GM12875 (cell line): ENCODE data around the gene NLRP11.
"Not testable (repeated sequence)": the region's sequence is repeated elsewhere in the genome, so short reads cannot be mapped to it uniquely, and the experiment has no call there.

Experiments used
- H3K4me3 ChIP-seq: one replicate; pipeline ENCODE4 v1.5.1; 2011; ENCODE audit warnings: low read depth, low read length, control low read depth
- TF ChIP-seq, protein P1 (sequence below): IDR thresholded peaks from 2 replicates; pipeline ENCODE4 v1.5.1; 2011; ENCODE audit warnings: low read depth, mild to moderate bottlenecking, control low read depth, inconsistent platforms, low read length, moderate library complexity, borderline replicate concordance; ENCODE audit not compliant: insufficient read depth

Gene NLRP11

DNA sequence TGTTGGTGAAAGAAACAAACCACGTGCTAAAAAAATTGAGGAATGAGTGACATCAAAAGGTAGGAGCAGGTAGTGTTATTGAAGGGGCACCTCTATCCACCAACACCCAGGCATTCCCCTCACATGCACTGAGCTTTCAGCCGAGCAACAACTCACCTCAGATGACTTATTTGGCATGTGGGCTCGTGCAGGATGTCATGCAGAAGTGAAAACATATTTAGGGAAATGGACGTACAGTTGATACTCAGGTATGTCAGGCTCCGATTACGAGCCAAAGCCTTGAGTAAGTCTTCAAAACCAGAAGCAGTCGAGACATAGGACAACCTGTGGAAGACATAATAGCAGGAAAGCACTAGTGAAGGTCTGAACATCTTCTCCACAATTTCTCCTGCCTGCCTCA is 30.4 kb downstream of the NLRP11 start:
- no peak overlapping the region for H3K4me3 ChIP-seq
- TF ChIP-seq, protein P1, sequence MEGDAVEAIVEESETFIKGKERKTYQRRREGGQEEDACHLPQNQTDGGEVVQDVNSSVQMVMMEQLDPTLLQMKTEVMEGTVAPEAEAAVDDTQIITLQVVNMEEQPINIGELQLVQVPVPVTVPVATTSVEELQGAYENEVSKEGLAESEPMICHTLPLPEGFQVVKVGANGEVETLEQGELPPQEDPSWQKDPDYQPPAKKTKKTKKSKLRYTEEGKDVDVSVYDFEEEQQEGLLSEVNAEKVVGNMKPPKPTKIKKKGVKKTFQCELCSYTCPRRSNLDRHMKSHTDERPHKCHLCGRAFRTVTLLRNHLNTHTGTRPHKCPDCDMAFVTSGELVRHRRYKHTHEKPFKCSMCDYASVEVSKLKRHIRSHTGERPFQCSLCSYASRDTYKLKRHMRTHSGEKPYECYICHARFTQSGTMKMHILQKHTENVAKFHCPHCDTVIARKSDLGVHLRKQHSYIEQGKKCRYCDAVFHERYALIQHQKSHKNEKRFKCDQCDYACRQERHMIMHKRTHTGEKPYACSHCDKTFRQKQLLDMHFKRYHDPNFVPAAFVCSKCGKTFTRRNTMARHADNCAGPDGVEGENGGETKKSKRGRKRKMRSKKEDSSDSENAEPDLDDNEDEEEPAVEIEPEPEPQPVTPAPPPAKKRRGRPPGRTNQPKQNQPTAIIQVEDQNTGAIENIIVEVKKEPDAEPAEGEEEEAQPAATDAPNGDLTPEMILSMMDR: no peak

DNA sequence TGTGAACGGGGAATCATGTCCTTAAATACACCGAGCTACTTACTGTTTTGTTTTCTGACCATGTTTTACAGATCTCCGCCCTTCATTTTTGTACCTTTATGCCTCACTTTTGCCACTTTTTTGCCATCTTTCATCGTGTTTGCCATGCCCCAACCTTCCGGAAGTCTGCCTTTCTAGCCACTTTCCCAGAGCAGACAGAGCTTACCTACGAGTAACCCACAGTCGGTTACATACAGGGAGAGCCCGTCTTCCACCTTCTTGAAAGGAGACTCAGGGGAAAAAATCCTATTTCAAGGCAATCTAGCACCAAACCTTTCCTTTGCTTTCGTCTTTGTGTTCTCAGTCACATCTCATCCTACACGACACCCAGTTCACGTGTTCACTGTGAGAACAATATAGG is 36.8 kb downstream of the NLRP11 start:
- H3K4me3 ChIP-seq: no peak overlapping the region
- TF ChIP-seq, protein P1: no peak

DNA sequence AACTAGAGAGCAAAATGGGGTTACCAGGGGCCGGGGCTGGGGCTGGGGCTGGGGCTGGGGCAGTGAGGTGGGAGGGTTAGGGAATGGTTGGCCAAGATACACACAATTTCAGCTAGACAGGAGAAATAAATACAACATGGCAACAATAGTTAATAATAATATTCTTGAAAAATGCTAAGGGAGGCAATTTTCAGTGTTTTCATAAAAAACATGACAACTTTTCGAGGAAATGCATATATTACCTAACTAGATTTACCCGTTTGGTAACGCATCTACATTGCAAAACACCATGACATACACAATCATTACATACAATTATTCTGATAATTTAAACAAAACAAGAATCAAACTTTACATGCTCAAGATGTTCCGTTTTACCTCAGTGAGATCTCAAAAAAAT is 50.7 kb downstream of the NLRP11 start:
- TF ChIP-seq, protein P1: no peak
- no peak overlapping the region for H3K4me3 ChIP-seq

DNA sequence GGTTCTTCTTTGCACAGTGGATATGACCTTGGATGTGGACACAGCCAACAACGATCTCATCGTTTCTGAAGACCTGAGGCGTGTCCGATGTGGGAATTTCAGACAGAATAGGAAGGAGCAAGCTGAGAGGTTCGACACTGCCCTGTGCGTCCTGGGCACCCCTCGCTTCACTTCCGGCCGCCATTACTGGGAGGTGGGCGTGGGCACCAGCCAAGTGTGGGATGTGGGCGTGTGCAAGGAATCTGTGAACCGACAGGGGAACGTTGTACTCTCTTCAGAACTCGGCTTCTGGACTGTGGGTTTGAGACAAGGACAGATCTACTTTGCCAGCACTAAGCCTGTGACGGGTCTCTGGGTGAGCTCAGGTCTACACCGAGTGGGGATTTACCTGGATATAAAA is 53.5 kb downstream of the NLRP11 start:
- TF ChIP-seq, protein P1: no peak
- H3K4me3 ChIP-seq: no peak overlapping the region

DNA sequence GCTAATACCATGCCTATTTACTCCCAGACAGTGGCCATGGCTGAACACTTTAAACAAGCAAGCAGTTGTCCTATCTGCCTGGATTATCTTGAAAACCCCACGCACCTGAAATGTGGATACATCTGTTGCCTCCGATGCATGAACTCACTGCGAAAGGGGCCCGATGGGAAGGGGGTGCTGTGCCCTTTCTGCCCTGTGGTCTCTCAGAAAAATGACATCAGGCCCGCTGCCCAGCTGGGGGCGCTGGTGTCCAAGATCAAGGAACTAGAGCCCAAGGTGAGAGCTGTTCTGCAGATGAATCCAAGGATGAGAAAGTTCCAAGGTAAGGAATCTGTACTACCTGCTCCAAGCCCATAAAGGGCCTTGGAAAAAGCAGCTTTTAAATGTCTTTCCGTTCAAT is 54.3 kb downstream of the NLRP11 start:
- H3K4me3 ChIP-seq: no peak overlapping the region
- TF ChIP-seq, protein P1: peak; percentile 41; the same call in 1 of the 2 replicates

DNA sequence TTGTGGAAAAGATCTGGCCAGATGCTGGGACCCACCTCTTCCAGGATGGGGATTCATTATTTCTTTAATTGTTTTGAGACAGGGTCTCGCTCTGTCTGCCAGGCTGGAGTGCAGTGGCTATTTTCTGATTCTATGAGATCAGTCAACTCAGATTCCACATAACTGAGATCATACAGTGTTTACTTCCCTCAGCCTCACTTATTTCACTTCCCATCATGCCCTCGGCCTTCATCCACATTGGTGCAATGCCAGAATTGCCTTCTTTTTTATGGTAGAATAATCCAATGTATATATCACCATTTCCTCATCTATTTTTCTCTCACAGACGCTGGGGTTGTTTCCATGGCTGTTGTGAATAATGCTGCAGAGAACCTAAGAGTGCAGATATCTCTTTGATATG is 62.2 kb downstream of the NLRP11 start:
- H3K4me3 ChIP-seq: not testable (repeated sequence)

DNA sequence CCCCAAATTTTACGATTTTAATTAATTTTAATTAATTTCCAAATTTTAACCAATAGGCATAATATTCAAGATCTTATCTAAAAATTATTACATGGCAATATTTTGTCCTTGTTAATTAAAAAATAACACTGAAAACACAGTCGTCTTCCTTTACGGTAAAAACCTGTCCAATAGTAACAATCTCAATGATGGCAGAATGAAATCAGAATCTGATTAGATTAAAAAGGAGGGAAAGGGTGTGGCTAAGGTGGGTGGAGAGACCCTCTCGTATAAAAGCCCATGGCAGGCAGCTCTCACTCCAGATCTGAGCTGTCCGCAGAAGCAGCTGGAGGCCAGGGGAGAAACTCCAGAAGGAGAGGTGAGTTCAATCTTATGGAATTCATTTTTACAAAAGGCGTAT is 63.0 kb downstream of the NLRP11 start, which contains the start of gene RFPL4AL1:
TSS of gene RFPL4AL1 (plus strand) at position 301 of the 400 bp plus-strand sequence. CDS start 2,687 bp downstream, outside the sequence.
- not testable (repeated sequence) for H3K4me3 ChIP-seq

DNA sequence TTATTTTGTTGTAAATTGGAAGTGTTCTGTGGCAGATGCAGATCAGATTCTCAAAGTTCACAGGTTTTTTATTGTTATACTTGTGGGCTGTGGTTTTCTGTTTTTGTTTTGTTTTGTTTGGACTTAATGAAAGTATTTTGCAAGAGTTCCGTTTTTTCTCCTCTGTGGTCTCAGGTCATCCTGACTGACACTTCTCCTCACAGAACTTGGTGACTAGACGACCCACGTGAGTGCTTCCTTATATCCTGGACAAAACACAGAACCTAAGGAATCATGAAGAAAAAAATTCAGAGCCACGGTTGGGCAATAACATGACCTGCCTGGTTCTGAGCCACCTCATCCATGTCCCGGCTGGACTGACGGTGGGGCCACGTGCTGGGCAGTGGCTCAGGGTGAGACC is 65.3 kb downstream of the NLRP11 start:
- H3K4me3 ChIP-seq: no peak overlapping the region
- TF ChIP-seq, protein P1: no peak

DNA sequence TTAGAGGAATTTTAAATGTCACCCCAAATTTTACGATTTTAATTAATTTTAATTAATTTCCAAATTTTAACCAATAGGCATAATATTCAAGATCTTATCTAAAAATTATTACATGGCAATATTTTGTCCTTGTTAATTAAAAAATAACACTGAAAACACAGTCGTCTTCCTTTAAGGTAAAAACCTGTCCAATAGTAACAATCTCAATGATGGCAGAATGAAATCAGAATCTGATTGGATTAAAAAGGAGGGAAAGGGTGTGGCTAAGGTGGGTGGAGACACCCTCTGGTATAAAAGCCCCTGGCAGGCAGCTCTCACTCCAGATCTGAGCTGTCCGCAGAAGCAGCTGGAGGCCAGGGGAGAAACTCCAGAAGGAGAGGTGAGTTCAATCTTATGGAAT is 73.0 kb downstream of the NLRP11 start, which contains the start of gene RFPL4A:
TSS of gene RFPL4A (plus strand) at position 301 of the 400 bp plus-strand sequence. CDS start 2,704 bp downstream, outside the sequence.
- not testable (repeated sequence) for H3K4me3 ChIP-seq

DNA sequence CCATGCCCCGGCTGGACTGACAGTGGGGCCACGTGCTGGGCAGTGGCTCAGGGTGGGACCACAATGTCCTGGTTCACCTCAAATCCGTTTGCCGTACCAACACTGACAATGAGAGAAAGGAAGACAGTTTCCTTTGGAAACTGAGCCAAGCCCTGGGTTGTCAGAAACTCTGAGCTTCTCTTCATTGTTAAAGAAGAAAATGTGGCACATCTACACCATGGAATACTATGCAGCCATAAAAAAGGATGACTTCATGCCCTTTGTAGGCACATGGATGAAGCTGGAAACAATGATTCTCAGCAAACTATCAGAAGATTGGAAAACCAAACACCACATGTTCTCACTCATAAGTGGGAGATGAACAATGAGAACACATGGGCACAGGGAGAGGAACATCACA is 75.0 kb downstream of the NLRP11 start:
- not testable (repeated sequence) for H3K4me3 ChIP-seq
